Measurements from ENCODE around the gene IDH1. TPM values are rescaled to one million over a fixed set of nuclear protein-coding genes. Genes with fewer than 3 reads are reported as not detected.

The IDH1 gene
- total and polyA plus RNA-seq, 2 of the 8 experiments (the other 6 are each of a cell fraction or from before 2014, with no cell fraction given): 174 to 398 TPM

- Histone ChIP-seq H3K36me3 (ENCODE audit: control insufficient read depth in 2 of 4, insufficient read depth in 4 of 4, low read length in 3 of 4) (peaks cover 7 to 63% (median 27%) of the 10 kb centered on the region in 4 experiments; a peak in 7 of 8 replicates), H2BK20ac (ENCODE audit: low read length) (no peak overlapping the region), H4K5ac (ENCODE audit: insufficient read length, low read depth, low read length) (no peak overlapping the region), H2AK5ac (ENCODE audit: low read depth, low read length) (no peak overlapping the region), H3K27me3 (replicated peaks in 1 of 4; ENCODE audit: control insufficient read depth in 3 of 4, extremely low read depth in 1 of 4, insufficient read depth in 3 of 4, low read length in 3 of 4) (no peaks in the 10 kb centered on the region), H3K4me2 (ENCODE audit: insufficient read depth in 1 of 2, low read depth in 2 of 2, low read length in 2 of 2) (no peak overlapping the region), H3K14ac (ENCODE audit: insufficient read length) (no peak overlapping the region), H3K4me1 (replicated peaks in 1 of 4; ENCODE audit: control insufficient read depth in 3 of 4, insufficient read depth in 4 of 4, low read length in 3 of 4) (no peaks in the 10 kb centered on the region), H4K91ac (replicated peaks; ENCODE audit: insufficient read length, low read length) (no peak overlapping the region), H2BK5ac (ENCODE audit: low read depth, low read length) (no peak overlapping the region), H3K79me2 (ENCODE audit: control insufficient read depth in 1 of 2, insufficient read depth in 2 of 2, low read length in 2 of 2) (peaks cover 0 to 8% of the 10 kb centered on the region in 2 experiments; a peak in 2 of 4 replicates), H3K9me3 (ENCODE audit: insufficient read depth in 2 of 2, low read depth in 1 of 2, low read length in 1 of 2) (no peaks in the 10 kb centered on the region), H3K4ac (replicated peaks; ENCODE audit: insufficient read length, low read depth, low read length) (no peak overlapping the region), H3K23ac (ENCODE audit: insufficient read length) (no peak overlapping the region), H3K56ac (replicated peaks; ENCODE audit: insufficient read length, low read depth, low read length) (no peak overlapping the region), H3K79me1 (ENCODE audit: low read depth, low read length) (no peaks in the 10 kb centered on the region), H4K20me1 (replicated peaks in 1 of 2; ENCODE audit: control insufficient read depth in 1 of 2, insufficient read depth in 2 of 2, low read length in 2 of 2) (no peaks in the 10 kb centered on the region), H2BK12ac (ENCODE audit: low read depth, low read length) (no peak overlapping the region), H3K4me3 (ENCODE audit: extremely low read depth in 1 of 4, insufficient read depth in 2 of 4, low read depth in 3 of 4, low read length in 4 of 4) (no peak overlapping the region), H3K27ac (ENCODE audit: low read depth, low read length) (no peak overlapping the region), H3K18ac (ENCODE audit: extremely low read depth, low read length) (no peak overlapping the region), H3K23me2 (ENCODE audit: low read depth, low read length) (no peaks in the 10 kb centered on the region; the same call in 1 of the 2 replicates), H2AFZ (ENCODE audit: low read length) (no peak overlapping the region), H2BK120ac (replicated peaks; ENCODE audit: low read depth, low read length) (no peak overlapping the region), H4K8ac (ENCODE audit: extremely low read depth, insufficient read depth, low read length) (no peak overlapping the region), H3K9ac (replicated peaks in 1 of 4; ENCODE audit: extremely low read depth in 1 of 4, low read depth in 3 of 4, low read length in 3 of 4) (no peak overlapping the region), H2BK15ac (ENCODE audit: low read length) (no peak overlapping the region)
- POLR2A ChIA-PET (ENCODE audit: partially characterized antibody): no interaction called here
- DNase-seq (ENCODE audit: low read depth in 1 of 2, low spot score in 2 of 2) (no peak), FAIRE-seq (no peak)
- TF ChIP-seq POLR2A (IDR thresholded peaks at IDR 0.05; ENCODE audit: control extremely low read depth in 1 of 2, low read depth in 2 of 2, low read length in 2 of 2) (no peak), SP2 (IDR thresholded peaks at IDR 0.05; ENCODE audit: low read length) (no peak), POLR2AphosphoS5 (IDR thresholded peaks at IDR 0.05; ENCODE audit: low read depth, low read length) (no peak)
- 94% methylated on average over 5 of the region's 5 CpGs; no CpG with 5 or more reads in 1 of the 2 experiments for WGBS, 2 experiments (ENCODE audit: extremely low coverage in 1 of 2, insufficient coverage in 1 of 2, insufficient read length in 1 of 2, insufficient replicate concordance in 2 of 2, low coverage in 1 of 2, low lambda C conversion rate in 2 of 2, missing lambda C conversion rate in 1 of 2)
- CTCF ChIA-PET (ENCODE audit: partially characterized antibody): interaction anchor here (1.0 to 1.2 kb wide), 5 partner anchors 12 to 199 kb away, joined by 3 to 5 read pairs (median 3); no protein-coding TSS in a partner anchor
These were observed 46.2 kb upstream of the IDH1 start for GRCh38 chr2:208300847-208301618.

All from H1 (cell line).